WTC11 (cell line): ENCODE measurements around the gene GNRH2. TPM values are rescaled to one million over a fixed set of nuclear protein-coding genes. Genes with fewer than 3 reads are reported as not detected.
"Not testable (repeated sequence)": the region's sequence is repeated elsewhere in the genome, so short reads cannot be mapped to it uniquely, and the experiment has no call there.

Source experiments
- ATAC-seq: fragments of 200-7000 bp; cut with Tn5 transposase; 2 replicates; pipeline ENCODE4 v1.10.0; 2021; ENCODE audit warnings: mild to moderate bottlenecking, moderate library complexity
- CTCF ChIA-PET: fragments of 300-600 bp; sonication (Branson Sonifier 250); formaldehyde crosslinking; loops from one replicate; lab custom pipeline; 2021; ENCODE audit warnings: antibody characterized with exemption; lab: Charles Lee
- POLR2A ChIA-PET: fragments of 350-600 bp; sonication (Branson Sonifier 250); formaldehyde crosslinking; loops from one replicate; lab custom pipeline; 2021; ENCODE audit warnings: antibody characterized with exemption; lab: Charles Lee
- DNase-seq: peaks from one replicate; pipeline ENCODE4 v3.0.0; 2021; ENCODE audit warnings: low spot score
- H3K27ac Mint-ChIP-seq: 2 replicates; pipeline ENCODE4 v1.8.0; 2021; ENCODE audit warnings: mixed read lengths
- H3K27me3 Mint-ChIP-seq: 2 replicates; pipeline ENCODE4 v1.8.0; 2021; ENCODE audit warnings: low read depth, mild to moderate bottlenecking, moderate library complexity, mixed read lengths
- H3K36me3 Mint-ChIP-seq: 2 replicates; pipeline ENCODE4 v1.8.0; 2021; ENCODE audit warnings: mixed read lengths
- H3K4me1 Mint-ChIP-seq: 2 replicates; pipeline ENCODE4 v1.8.0; 2022; ENCODE audit warnings: mixed read lengths
- H3K4me3 Mint-ChIP-seq: 2 replicates; pipeline ENCODE4 v1.8.0; 2021; ENCODE audit warnings: mild to moderate bottlenecking, moderate library complexity, mixed read lengths
- H3K9me3 Mint-ChIP-seq: 2 replicates; pipeline ENCODE4 v1.8.0; 2021; ENCODE audit warnings: mixed read lengths
- ARID4B ChIP-seq: sonication (generic); formaldehyde crosslinking; IDR thresholded peaks from 2 replicates; pipeline ENCODE4 v1.8.0; 2023; ENCODE audit warnings: missing genetic modification reagents, mild to moderate bottlenecking, borderline replicate concordance
- ATF2 ChIP-seq: sonication (generic); formaldehyde crosslinking; IDR thresholded peaks from 2 replicates; pipeline ENCODE4 v1.8.1; 2022; ENCODE audit warnings: low read depth, missing genetic modification reagents, borderline replicate concordance
- CBFB ChIP-seq: sonication (generic); formaldehyde crosslinking; IDR thresholded peaks from 2 replicates; pipeline ENCODE4 v1.8.1; 2022; ENCODE audit warnings: mild to moderate bottlenecking, low read depth, missing genetic modification reagents
- CREB1 ChIP-seq: sonication (generic); formaldehyde crosslinking; IDR thresholded peaks from 2 replicates; pipeline ENCODE4 v1.8.0; 2023; ENCODE audit warnings: mild to moderate bottlenecking, missing genetic modification reagents
- E2F1 ChIP-seq: sonication (generic); formaldehyde crosslinking; IDR thresholded peaks from 2 replicates; pipeline ENCODE4 v1.8.0; 2022; ENCODE audit warnings: mild to moderate bottlenecking, missing genetic modification reagents
- E2F5 ChIP-seq: sonication (generic); formaldehyde crosslinking; IDR thresholded peaks from 2 replicates; pipeline ENCODE4 v1.8.1; 2022; ENCODE audit warnings: mild to moderate bottlenecking, moderate library complexity, missing genetic modification reagents
- ELF4 ChIP-seq: sonication (generic); formaldehyde crosslinking; IDR thresholded peaks from 2 replicates; pipeline ENCODE4 v1.8.1; 2022; ENCODE audit warnings: low read depth, mild to moderate bottlenecking, moderate library complexity, missing genetic modification reagents
- FOXJ3 ChIP-seq: sonication (generic); formaldehyde crosslinking; IDR thresholded peaks from 2 replicates; pipeline ENCODE4 v1.9.0; 2021; ENCODE audit warnings: missing genetic modification reagents, mild to moderate bottlenecking, borderline replicate concordance
- FOXP1 ChIP-seq: sonication (generic); formaldehyde crosslinking; IDR thresholded peaks from 2 replicates; pipeline ENCODE4 v1.8.0; 2022; ENCODE audit warnings: missing genetic modification reagents, mild to moderate bottlenecking, moderate library complexity, borderline replicate concordance
- NFATC4 ChIP-seq: fragments of 250-450 bp; sonication (Bioruptor Pico); IDR thresholded peaks from 2 replicates; pipeline ENCODE4 v1.9.0; 2021; ENCODE audit warnings: mild to moderate bottlenecking
- NFYB ChIP-seq: sonication (generic); formaldehyde crosslinking; conservative IDR thresholded peaks from 2 replicates; pipeline ENCODE4 v1.8.0; 2022; ENCODE audit warnings: low read depth, missing genetic modification reagents
- NR1H2 ChIP-seq: sonication (generic); formaldehyde crosslinking; IDR thresholded peaks from 2 replicates; pipeline ENCODE4 v1.9.0; 2021; ENCODE audit warnings: mild to moderate bottlenecking, moderate library complexity, missing genetic modification reagents
- SP1 ChIP-seq: sonication (generic); formaldehyde crosslinking; conservative IDR thresholded peaks from 2 replicates; pipeline ENCODE4 v1.8.1; 2022; ENCODE audit warnings: missing genetic modification reagents
- TEAD1 ChIP-seq: sonication (generic); formaldehyde crosslinking; IDR thresholded peaks from 2 replicates; pipeline ENCODE4 v1.8.0; 2022; ENCODE audit warnings: mild to moderate bottlenecking, missing genetic modification reagents
- USF1 ChIP-seq: sonication (generic); formaldehyde crosslinking; IDR thresholded peaks from 2 replicates; pipeline ENCODE4 v1.8.0; 2022; ENCODE audit warnings: mild to moderate bottlenecking, missing genetic modification reagents
- USF2 ChIP-seq: sonication (generic); formaldehyde crosslinking; IDR thresholded peaks from 2 replicates; pipeline ENCODE4 v1.8.1; 2023; ENCODE audit warnings: mild to moderate bottlenecking, missing genetic modification reagents, moderate library complexity
- ZNF423 ChIP-seq: fragments of 250-450 bp; sonication (Bioruptor Pico); IDR thresholded peaks from 2 replicates; pipeline ENCODE4 v2.1.2; 2022; ENCODE audit warnings: mild to moderate bottlenecking, moderate library complexity
- ZNF425 ChIP-seq: fragments of 250-450 bp; sonication (Bioruptor Pico); conservative IDR thresholded peaks from 2 replicates; pipeline ENCODE4 v1.9.0; 2021; ENCODE audit warnings: mild to moderate bottlenecking
- ZNF512 ChIP-seq: sonication (generic); formaldehyde crosslinking; IDR thresholded peaks from 2 replicates; pipeline ENCODE4 v1.8.1; 2022; ENCODE audit warnings: missing genetic modification reagents, borderline replicate concordance
- total RNA-seq: library from RNA; stranded (reverse); gene quantifications from 3 replicates; pipeline ENCODE4 v1.2.3, GENCODE V29; 2021

The GNRH2 gene
- total RNA-seq, 1 experiment from 2014 or later = 1.1 TPM

GRCh38 chr20:3059489-3059888 is 16.1 kb downstream of the GNRH2 start:
- no peaks in the 10 kb centered on the region for H3K4me1 Mint-ChIP-seq
- POLR2A ChIA-PET = no interaction called here
- no peak overlapping the region for H3K4me3 Mint-ChIP-seq
- H3K9me3 Mint-ChIP-seq = no peaks in the 10 kb centered on the region
- DNase-seq = no peak
- CTCF ChIA-PET = no interaction called here
- no peak for ATAC-seq
- TF ChIP-seq ARID4B (CRISPR knock-in tag) (no peak), E2F1 (no peak), SP1 (CRISPR knock-in tag) (no peak), E2F5 (CRISPR knock-in tag) (no peak), CBFB (no peak), FOXP1 (CRISPR knock-in tag) (no peak), TEAD1 (CRISPR knock-in tag) (no peak), NFYB (no peak), NFATC4 (CRISPR knock-in tag) (no peak), ELF4 (no peak), ZNF512 (CRISPR knock-in tag) (no peak), CREB1 (CRISPR knock-in tag) (no peak), USF2 (no peak), NR1H2 (no peak), ZNF425 (CRISPR knock-in tag) (no peak), ZNF423 (CRISPR knock-in tag) (no peak), USF1 (no peak), FOXJ3 (CRISPR knock-in tag) (no peak), ATF2 (no peak)
- no peaks in the 10 kb centered on the region for H3K36me3 Mint-ChIP-seq
- no peak overlapping the region for H3K27ac Mint-ChIP-seq
- no peaks in the 10 kb centered on the region; the same call in 1 of the 2 replicates for H3K27me3 Mint-ChIP-seq

GRCh38 chr20:3064119-3064518 is 20.7 kb downstream of the GNRH2 start:
- DNase-seq, POLR2A ChIA-PET, H3K27ac Mint-ChIP-seq, H3K36me3 Mint-ChIP-seq, ATAC-seq, H3K27me3 Mint-ChIP-seq, H3K4me1 Mint-ChIP-seq, H3K4me3 Mint-ChIP-seq, H3K9me3 Mint-ChIP-seq: not testable (repeated sequence)
- CTCF ChIA-PET = interaction anchor here (1.4 kb wide), 1 partner anchor 10 kb away, joined by 4 read pairs; no protein-coding TSS in a partner anchor
